ENCODE results near the gene HAGHL.

The HAGHL gene

DNA sequence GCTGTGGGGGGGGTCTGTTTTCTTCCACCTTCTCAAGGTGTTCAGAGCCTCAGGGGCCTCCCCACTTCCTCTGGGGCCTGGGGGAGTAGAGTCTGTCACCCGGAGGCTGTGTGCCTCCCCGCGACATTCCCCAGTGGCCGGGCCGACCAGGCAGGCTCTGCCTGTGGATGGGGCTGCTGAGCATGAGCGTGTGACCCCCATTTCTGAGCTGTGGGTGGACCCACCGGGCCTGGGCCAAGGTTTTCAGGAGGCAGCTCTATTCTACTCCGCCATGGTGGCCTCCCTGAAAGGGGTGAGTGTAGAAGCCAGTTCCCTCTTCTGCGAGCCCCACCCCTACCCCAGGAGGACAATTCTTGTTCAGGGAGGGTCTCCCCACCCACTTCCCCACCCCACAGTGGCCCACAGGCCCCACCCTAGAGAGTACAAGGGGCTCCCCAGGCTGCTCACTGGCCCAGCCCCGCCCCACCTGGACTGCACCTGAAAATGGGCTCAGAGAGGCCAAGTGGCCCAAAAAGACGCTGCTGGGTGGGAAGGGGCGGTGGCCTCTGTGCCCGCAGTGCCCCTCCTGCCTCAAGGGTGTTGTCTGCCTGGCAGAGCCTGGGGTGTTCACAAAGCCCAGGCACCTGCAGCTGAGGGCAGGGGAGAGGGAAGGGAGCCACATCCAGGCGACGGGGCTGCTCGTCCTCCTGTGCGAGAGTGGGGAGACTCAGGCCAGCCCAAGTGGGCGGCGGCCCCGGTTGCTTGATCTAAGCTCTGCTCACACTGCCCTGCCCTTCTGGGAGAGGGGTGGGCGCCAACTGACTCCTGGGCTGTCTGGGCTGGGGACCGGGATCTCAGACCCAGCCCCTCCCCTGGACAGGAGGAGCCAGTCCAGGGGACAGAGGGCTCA, 35.0 kb downstream of the HAGHL start:
- no peak for DNase-seq (ENCODE audit: low read depth in 2 of 2)
- H3K4me3 ChIP-seq (replicated peaks in 1 of 2; ENCODE audit: low read depth in 2 of 2, low read length in 2 of 2): no peak overlapping the region
- TF ChIP-seq, protein P1, sequence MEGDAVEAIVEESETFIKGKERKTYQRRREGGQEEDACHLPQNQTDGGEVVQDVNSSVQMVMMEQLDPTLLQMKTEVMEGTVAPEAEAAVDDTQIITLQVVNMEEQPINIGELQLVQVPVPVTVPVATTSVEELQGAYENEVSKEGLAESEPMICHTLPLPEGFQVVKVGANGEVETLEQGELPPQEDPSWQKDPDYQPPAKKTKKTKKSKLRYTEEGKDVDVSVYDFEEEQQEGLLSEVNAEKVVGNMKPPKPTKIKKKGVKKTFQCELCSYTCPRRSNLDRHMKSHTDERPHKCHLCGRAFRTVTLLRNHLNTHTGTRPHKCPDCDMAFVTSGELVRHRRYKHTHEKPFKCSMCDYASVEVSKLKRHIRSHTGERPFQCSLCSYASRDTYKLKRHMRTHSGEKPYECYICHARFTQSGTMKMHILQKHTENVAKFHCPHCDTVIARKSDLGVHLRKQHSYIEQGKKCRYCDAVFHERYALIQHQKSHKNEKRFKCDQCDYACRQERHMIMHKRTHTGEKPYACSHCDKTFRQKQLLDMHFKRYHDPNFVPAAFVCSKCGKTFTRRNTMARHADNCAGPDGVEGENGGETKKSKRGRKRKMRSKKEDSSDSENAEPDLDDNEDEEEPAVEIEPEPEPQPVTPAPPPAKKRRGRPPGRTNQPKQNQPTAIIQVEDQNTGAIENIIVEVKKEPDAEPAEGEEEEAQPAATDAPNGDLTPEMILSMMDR (IDR thresholded peaks at IDR 0.05; ENCODE audit: low read depth, low read length): no peak

DNA sequence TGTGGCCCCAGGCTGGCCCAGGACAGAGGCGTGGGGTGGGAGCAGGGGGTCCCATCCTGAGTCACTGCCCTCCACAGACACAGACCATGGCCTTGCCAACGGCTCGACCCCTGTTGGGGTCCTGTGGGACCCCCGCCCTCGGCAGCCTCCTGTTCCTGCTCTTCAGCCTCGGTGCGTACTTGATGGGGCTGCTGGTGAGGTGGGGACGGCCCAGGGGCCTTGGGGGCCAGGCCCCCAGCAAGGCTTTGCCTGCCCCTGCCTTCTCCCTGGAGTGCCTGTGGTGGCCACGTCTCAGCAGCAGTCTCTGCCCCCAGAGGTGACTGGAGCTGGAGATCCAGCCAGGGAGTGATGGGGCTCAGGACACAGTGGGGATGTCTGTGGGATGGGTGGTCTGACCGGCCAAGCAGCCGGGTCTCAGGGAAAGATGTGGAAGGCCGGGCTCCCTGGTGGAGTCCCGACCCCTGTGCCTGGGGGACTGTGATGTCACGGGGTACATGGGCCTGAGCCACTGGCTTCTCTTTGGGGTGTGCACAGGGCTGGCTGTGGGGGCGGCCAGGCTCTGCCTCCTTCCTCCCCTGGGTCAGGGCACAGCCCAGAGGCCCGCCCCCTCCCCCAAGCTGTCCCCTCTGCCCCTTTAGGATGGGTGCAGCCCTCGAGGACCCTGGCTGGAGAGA, 35.8 kb downstream of the HAGHL start:
- H3K4me3 ChIP-seq (replicated peaks in 1 of 2; ENCODE audit: low read depth in 2 of 2, low read length in 2 of 2): no peak overlapping the region
- TF ChIP-seq, protein P1 (IDR thresholded peaks at IDR 0.05; ENCODE audit: low read depth, low read length): no peak
- DNase-seq (ENCODE audit: low read depth in 2 of 2): no peak

DNA sequence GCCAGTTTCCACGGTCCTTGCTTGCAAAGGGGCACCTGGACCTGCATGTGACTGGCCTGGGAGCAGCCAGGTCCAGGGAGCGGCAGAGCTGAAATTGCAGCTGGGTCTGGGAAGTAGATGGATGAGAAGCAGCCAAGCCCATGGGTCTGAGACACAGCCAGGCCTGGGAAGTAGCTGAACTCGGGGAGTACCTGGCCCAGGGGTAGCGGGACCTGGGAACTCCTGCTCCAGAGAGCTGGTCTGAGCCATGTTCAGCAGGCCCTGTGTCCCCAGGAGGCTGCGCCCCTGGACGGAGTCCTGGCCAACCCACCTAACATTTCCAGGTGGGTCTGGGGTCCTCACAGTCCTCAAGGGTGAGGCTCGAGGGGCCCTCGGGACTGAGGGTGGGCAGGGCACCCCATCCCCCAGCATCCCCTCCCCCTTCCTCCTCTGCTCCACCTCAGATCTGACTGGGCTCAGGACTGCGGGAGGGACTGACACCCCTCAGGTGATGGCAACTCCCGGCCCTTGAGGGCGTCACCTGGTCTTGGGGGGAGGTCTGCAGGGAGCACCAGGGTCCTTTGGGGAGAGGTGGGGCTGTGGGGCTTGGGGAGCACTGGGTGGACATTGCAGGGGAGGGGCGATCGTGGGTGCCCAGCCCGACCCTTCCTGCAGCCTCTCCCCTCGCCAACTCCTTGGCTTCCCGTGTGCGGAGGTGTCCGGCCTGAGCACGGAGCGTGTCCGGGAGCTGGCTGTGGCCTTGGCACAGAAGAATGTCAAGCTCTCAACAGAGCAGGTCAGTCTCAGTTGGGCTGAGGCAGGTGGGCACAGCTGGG, 36.7 kb downstream of the HAGHL start:
- no peak overlapping the region for H3K4me3 ChIP-seq (replicated peaks in 1 of 2; ENCODE audit: low read depth in 2 of 2, low read length in 2 of 2)
- TF ChIP-seq, protein P1 (IDR thresholded peaks at IDR 0.05; ENCODE audit: low read depth, low read length): no peak

DNA sequence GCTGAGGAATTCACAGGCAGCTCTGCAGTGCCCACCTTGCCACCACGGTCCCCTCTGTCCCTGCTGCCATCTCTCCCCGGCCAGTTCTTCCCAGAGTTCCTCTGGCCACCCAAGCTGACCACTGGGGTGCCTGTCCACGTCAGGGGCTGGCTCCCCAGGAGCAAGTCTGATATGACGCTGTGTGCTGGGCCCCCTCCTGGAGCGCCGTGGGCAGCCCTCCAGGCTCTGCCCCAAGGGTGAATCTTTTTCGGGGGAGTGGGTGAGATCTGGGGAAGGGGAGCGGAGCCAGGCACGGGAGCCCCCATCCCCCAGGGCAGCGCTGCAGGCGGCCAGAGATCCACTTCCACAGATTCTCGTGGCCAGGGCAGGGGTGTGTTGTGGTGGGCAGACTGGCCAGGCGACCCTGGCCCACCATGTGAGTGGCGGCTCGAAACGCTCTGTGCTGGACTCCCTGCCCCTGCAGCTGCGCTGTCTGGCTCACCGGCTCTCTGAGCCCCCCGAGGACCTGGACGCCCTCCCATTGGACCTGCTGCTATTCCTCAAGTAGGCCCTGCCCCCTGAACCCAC, 37.4 kb downstream of the HAGHL start:
- TF ChIP-seq, protein P1 (IDR thresholded peaks at IDR 0.05; ENCODE audit: low read depth, low read length): no peak
- no peak overlapping the region for H3K4me3 ChIP-seq (replicated peaks in 1 of 2; ENCODE audit: low read depth in 2 of 2, low read length in 2 of 2)
- no peak for DNase-seq (ENCODE audit: low read depth in 2 of 2)

More for the DNA sequence above, 36.7 kb downstream of the HAGHL start:
- no peak for DNase-seq (ENCODE audit: low read depth in 2 of 2)

DNA sequence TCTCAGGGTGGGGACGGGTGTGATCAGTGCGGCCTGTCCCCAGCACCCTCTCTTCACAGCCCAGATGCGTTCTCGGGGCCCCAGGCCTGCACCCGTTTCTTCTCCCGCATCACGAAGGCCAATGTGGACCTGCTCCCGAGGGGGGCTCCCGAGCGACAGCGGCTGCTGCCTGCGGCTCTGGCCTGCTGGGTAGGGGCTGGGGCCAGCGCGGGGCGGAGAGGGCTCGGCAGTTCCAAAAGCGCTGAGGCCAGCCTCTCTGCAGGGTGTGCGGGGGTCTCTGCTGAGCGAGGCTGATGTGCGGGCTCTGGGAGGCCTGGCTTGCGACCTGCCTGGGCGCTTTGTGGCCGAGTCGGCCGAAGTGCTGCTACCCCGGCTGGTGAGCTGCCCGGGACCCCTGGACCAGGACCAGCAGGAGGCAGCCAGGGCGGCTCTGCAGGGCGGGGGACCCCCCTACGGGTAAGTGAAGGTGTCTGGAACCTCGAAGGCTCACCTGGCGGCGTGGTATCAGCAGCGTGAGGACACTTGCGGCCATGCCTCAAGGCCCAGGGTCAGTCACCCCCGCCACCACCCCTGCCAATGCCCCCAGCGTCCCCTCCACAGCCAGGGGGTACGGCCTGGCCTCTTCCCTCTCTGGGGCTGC, 38.1 kb downstream of the HAGHL start:
- no peak overlapping the region for H3K4me3 ChIP-seq (replicated peaks in 1 of 2; ENCODE audit: low read depth in 2 of 2, low read length in 2 of 2)
- DNase-seq (ENCODE audit: low read depth in 2 of 2): no peak
- TF ChIP-seq, protein P1 (IDR thresholded peaks at IDR 0.05; ENCODE audit: low read depth, low read length): no peak

DNA sequence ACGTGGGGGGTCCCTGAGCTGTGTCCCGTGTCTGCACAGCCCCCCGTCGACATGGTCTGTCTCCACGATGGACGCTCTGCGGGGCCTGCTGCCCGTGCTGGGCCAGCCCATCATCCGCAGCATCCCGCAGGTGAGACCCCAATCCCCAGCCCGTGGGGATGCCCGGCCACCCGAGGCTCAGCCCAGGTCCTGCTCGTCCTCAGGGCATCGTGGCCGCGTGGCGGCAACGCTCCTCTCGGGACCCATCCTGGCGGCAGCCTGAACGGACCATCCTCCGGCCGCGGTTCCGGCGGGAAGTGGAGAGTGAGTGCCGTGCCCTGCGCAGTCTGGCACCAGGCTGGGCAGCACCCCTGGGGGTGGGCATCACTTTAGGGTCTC, 38.6 kb downstream of the HAGHL start:
- TF ChIP-seq, protein P1 (IDR thresholded peaks at IDR 0.05; ENCODE audit: low read depth, low read length): no peak
- H3K4me3 ChIP-seq (replicated peaks in 1 of 2; ENCODE audit: low read depth in 2 of 2, low read length in 2 of 2): no peak overlapping the region
- no peak for DNase-seq (ENCODE audit: low read depth in 2 of 2)

Data from cardiac fibroblast (primary cell).